ENCODE results near the gene BUD31. TPM values are rescaled to one million over a fixed set of nuclear protein-coding genes. Genes with fewer than 3 reads are reported as not detected.
A peak's percentile ranks its signal among the peaks of the same experiment; 100 is the strongest.

The BUD31 gene
- total and polyA plus RNA-seq, 8 donors, result 79.0 to 103 (median 94.2) TPM

DNA sequence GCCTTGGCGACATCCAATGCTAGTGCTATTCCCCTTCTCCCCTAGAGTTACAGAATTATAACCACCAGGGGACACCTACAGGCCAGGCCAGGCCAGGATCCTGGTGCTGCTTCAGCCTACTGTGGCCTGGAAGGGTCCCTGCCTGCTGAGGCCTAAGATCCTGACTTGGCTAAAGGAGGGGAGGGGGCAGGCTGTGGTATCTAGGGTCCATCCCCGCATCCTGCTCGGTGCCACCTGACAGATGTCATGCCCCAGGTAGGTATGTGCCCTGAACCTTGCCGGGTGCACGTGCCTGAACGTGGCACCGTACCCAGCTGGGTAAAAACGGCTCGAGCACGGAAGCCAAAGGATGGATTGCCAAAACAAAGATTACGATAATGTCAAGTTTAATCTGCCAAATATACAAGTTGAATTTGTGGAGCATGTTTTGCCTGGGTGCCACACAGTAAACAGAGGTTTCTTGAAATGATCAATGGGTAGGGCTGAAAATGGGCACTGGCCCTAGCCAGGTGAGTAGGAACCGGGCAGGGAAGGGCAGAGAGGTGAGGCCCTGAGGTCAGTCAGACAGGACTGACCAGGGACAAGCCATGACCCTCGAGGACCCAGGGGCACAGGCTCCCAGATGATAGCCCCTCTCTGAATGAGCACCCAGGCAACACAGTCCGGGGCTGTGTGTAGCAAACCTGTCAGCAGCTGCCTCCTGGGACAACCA lies 13.0 kb upstream of the BUD31 start:
- H3K9me3 ChIP-seq, result no peaks in the 10 kb centered on the region
- peak in 1 of 4 donors; percentile 41 for DNase-seq
- H3K36me3 ChIP-seq, result peaks cover 0 to 100% of the 10 kb centered on the region in 2 donors
- intact Hi-C loops (cut with DNase I), result no loop called here
- no peak overlapping the region for H3K4me3 ChIP-seq
- ATAC-seq, result no peak
- H3K27me3 ChIP-seq, result no peaks in the 10 kb centered on the region
- TF ChIP-seq, protein P1, sequence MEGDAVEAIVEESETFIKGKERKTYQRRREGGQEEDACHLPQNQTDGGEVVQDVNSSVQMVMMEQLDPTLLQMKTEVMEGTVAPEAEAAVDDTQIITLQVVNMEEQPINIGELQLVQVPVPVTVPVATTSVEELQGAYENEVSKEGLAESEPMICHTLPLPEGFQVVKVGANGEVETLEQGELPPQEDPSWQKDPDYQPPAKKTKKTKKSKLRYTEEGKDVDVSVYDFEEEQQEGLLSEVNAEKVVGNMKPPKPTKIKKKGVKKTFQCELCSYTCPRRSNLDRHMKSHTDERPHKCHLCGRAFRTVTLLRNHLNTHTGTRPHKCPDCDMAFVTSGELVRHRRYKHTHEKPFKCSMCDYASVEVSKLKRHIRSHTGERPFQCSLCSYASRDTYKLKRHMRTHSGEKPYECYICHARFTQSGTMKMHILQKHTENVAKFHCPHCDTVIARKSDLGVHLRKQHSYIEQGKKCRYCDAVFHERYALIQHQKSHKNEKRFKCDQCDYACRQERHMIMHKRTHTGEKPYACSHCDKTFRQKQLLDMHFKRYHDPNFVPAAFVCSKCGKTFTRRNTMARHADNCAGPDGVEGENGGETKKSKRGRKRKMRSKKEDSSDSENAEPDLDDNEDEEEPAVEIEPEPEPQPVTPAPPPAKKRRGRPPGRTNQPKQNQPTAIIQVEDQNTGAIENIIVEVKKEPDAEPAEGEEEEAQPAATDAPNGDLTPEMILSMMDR (IDR thresholded peaks at IDR 0.05), result no peak
- H3K27ac ChIP-seq, result no peak overlapping the region
- peaks cover 22 to 47% of the 10 kb centered on the region in 2 donors for H3K4me1 ChIP-seq

DNA sequence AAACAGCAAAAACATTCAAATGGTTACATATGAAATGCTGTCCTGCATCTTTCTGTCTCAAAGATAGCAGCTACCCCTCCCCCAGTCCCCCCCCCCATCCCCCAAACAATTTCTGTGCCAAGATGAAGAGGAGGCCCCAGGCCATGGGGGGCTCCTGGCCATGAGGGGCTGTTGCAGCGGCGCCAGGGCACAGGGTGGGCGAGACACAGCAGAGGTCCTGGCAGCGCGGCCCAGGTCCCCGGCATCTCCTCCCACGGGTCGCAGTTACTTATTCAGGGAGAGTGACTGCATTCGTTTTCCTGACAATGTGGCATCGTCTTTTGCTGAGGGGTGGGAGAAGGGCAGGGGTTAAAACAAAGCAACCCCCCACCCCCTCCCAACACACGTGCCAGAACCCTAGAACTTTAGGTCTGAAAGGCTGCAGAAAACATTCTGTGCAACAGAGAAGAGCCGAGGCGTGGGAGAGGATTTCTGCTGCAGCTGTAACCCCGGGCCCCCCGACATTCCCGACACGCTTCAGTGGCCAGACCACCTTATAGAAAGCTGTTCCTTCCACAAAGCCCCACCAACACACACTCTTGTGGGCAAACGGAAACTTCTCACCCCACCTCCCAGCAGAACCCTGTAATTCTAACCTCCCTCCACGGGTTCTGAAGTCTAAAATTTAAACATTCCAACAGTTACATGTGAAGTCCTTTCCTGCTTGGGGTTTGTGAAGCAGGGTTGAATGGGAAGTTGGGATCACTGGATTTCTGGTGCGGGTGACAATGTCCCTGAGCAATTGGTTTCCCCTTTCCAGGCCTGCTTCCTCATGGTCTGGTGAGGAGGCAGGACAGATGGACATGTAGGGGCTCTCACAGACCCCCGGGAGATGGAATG lies 12.1 kb upstream of the BUD31 start:
- Histone ChIP-seq H3K27ac (no peak overlapping the region), H3K4me3 (no peak overlapping the region), H3K4me1 (peaks cover 22 to 39% of the 10 kb centered on the region in 2 donors), H3K27me3 (no peaks in the 10 kb centered on the region), H3K36me3 (peaks cover 0 to 100% of the 10 kb centered on the region in 2 donors), H3K9me3 (no peaks in the 10 kb centered on the region)
- DNase-seq (peak in 1 of 4 donors; percentile 34), ATAC-seq (no peak)
- TF ChIP-seq, protein P1 (IDR thresholded peaks at IDR 0.05), result no peak
- intact Hi-C loops (cut with DNase I), result no loop called here

DNA sequence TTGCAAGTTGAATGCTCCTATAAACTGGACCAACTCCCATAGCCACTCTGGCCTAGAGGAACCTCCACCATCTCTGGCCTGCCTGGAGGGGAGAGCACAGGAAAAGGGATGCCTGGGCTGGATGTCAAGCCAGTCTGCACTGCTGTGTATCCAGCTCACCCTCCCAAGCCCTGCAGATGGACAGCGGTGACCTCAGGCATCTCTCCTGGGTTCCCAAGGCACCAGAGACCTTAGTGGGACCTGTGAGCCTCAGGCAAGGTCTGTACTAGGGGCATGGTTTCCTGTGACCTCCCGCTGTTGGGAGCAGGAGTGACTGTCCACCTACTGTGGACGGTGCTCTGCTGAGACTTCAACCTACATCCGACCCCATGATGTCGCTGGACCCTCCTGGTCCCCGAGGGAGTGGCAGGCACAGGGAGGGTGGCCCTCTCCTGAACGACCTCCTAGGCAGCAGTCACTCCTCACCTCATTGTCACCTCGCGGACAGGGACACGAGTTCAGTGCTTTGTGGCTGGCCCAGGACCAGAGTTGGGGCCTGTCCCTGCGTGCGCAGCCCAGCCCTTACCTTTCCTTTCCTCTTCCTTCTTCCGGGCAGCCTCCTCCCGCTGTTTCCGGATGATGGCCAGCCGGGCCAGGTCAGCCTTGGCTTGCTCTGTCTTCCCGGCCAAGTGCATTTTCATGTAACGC lies 11.3 kb upstream of the BUD31 start:
- Histone ChIP-seq H3K36me3 (peaks cover 0 to 100% of the 10 kb centered on the region in 2 donors), H3K4me1 (peaks cover 18 to 31% of the 10 kb centered on the region in 2 donors), H3K27ac (peak overlapping the region in 1 of 2 donors; percentile 5), H3K9me3 (no peaks in the 10 kb centered on the region), H3K27me3 (no peaks in the 10 kb centered on the region), H3K4me3 (no peak overlapping the region)
- intact Hi-C loops (cut with DNase I), result no loop called here
- TF ChIP-seq, protein P1 (IDR thresholded peaks at IDR 0.05), result no peak
- no peak for ATAC-seq
- peak in 1 of 4 donors; percentile 51 for DNase-seq

DNA sequence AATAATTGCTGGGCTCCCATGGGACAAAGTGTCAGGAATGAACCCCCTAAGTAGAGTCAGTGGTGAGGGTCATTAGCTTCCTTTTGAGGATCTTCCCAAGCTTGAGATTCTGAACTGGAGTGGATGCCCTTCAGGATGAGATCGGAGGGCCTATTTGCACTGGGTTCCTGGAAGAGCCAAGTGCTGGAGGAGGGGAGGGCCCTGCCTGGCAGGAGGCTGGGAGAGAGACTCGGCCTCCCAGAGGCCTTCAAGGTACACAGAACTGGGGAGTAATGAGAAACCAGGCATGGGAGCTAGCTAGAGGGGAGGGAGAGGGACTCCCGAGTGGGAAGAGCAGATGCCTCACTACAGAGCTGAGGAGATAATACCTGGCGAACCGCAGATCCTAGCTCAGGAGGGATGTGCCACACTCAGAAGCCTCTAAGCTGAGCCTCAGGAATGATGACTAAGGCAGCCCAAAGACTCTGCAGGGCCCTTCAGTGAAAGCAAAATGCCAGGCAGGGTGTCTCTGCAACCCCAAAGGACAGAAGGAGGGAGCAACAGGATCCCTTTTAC lies 9.8 kb upstream of the BUD31 start:
- no peaks in the 10 kb centered on the region for H3K9me3 ChIP-seq
- no peak overlapping the region for H3K4me3 ChIP-seq
- H3K27me3 ChIP-seq, result no peaks in the 10 kb centered on the region
- ATAC-seq (peak; percentile 7), DNase-seq (peak in 1 of 4 donors; percentile 37)
- intact Hi-C loops (cut with DNase I), result no loop called here
- H3K4me1 ChIP-seq, result peaks cover 7 to 16% of the 10 kb centered on the region in 2 donors
- H3K36me3 ChIP-seq, result peaks cover 0 to 100% of the 10 kb centered on the region in 2 donors
- TF ChIP-seq, protein P1 (IDR thresholded peaks at IDR 0.05), result no peak
- peak overlapping the region in 1 of 2 donors; percentile 19 for H3K27ac ChIP-seq

Data from left lung (tissue), 10 donors.